Spinal cord (tissue), 10 donors: Measurements from ENCODE around the gene RABL2A. TPM values are rescaled to one million over a fixed set of nuclear protein-coding genes. Genes with fewer than 3 reads are reported as not detected.
A peak's percentile ranks its signal among the peaks of the same experiment; 100 is the strongest.
"Not testable (repeated sequence)": the region's sequence is repeated elsewhere in the genome, so short reads cannot be mapped to it uniquely, and the experiment has no call there.

Experiments used
- DNase-seq, 6 donors: peaks; one replicate each; pipeline versions ENCODE4 v3.0.0 to v3.0.0-alpha.2; 2013 to 2015; ENCODE audit warnings: low spot score in 6 of 6, low read depth in 4 of 6
- H3K27ac ChIP-seq: one replicate; pipeline ENCODE4 v1.5.1; 2013; ENCODE audit warnings: low read depth, low read length, control low read depth
- H3K27me3 ChIP-seq: one replicate; pipeline ENCODE4 v1.6.1; 2013; ENCODE audit warnings: low read length; ENCODE audit not compliant: control insufficient read depth, insufficient read depth
- H3K36me3 ChIP-seq: one replicate; pipeline ENCODE4 v1.6.1; 2013; ENCODE audit warnings: low read length; ENCODE audit not compliant: control insufficient read depth, insufficient read depth
- H3K4me1 ChIP-seq: one replicate; pipeline ENCODE4 v1.6.1; 2013; ENCODE audit warnings: low read length; ENCODE audit not compliant: control insufficient read depth, insufficient read depth
- H3K4me3 ChIP-seq: one replicate; pipeline ENCODE4 v1.5.1; 2013; ENCODE audit warnings: low read depth, low read length, control low read depth
- H3K9me3 ChIP-seq: one replicate; pipeline ENCODE4 v1.6.1; 2013; ENCODE audit warnings: low read length; ENCODE audit not compliant: control insufficient read depth, insufficient read depth
- WGBS: methylation state at CpG from one replicate; pipeline ENCODE4 v1.1.5; 2013; ENCODE audit warnings: missing lambda C conversion rate; ENCODE audit not compliant: insufficient coverage; 5-methylcytosine and 5-hydroxymethylcytosine counted together
- polyA plus RNA-seq, 2 donors: library from polyadenylated mRNA; unstranded; fragments of 120-200 nt; gene quantifications; one replicate each; pipeline ENCODE4 v1.2.1, GENCODE V29; 2013; ENCODE audit not compliant: insufficient read length in 2 of 2
- total RNA-seq, 2 donors: library from RNA; depleted of rRNA in 1 of 2; stranded (reverse); fragments of 120-200 nt in 1 of 2; fragments of >200 nt in 1 of 2; gene quantifications; one replicate each; pipeline versions ENCODE4 v1.2.3 to v1.2.4, GENCODE V29; 2013 to 2014
- donor health status: healthy.

Gene RABL2A
- total and polyA plus RNA-seq, 4 donors, result 10.4 to 73.7 (median 40.9) TPM

DNA sequence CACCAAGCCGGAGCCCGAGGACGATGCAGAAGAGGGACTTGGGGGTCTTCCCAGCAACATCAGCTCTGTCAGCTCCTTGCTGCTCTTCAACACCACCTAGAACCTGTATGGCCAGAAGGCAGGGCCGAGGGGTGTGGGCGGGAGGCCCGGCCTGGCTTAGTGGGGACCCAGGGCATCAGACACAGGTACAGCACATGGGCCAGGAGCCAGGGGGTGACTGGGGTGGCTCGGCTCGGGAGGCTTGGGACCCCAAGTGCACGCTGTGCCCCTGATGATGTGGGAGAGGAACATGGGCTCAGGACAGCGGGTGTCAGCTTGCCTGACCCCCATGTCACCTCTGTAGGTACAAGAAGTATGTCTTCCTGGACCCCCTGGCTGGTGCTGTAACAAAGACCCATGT, 31.3 kb upstream of the RABL2A start:
- H3K27ac ChIP-seq, DNase-seq, H3K4me3 ChIP-seq, H3K27me3 ChIP-seq, H3K36me3 ChIP-seq, H3K9me3 ChIP-seq, H3K4me1 ChIP-seq: not testable (repeated sequence)
- whole genome bisulfite sequencing, result 95% methylated on average over 6 of the region's 10 CpGs

DNA sequence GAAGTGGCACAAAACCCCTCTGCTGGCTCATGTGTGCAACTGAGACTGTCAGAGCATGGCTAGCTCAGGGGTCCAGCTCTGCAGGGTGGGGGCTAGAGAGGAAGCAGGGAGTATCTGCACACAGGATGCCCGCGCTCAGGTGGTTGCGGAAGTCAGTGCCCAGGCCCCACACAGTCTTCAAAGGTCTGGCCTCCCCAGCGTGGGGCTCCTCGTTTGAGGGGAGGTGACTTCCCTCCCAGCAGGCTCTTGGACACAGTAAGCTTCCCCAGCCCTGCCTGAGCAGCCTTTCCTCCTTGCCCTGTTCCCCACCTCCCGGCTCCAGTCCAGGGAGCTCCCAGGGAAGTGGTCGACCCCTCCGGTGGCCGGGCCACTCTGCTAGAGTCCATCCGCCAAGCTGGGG, 29.9 kb upstream of the RABL2A start:
- no CpG with 5 or more reads among the region's 10 CpGs for WGBS

DNA sequence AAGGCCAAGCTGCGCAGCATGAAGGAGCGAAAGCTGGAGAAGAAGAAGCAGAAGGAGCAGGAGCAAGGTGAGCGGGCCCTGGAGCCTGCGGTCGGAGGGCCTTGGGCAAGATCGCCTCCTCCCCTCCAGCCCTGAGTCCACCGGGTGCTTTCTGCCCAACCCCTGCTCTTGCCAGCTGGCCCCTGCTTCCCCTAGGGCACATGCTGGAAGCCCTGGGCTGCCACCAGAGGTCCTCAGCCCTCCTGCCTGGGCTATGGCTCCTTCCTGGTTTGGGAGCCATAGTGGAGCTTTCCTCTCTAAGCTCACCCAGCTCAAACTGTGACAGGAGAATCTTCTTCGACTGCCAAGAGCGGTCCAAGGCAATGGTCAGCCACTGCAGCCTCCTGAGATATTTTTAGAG, 29.5 kb upstream of the RABL2A start:
- H3K27me3 ChIP-seq, H3K9me3 ChIP-seq, H3K4me1 ChIP-seq, H3K36me3 ChIP-seq, DNase-seq, H3K4me3 ChIP-seq, H3K27ac ChIP-seq: not testable (repeated sequence)
- WGBS, result no CpG with 5 or more reads among the region's 9 CpGs

More for the DNA sequence above, 29.9 kb upstream of the RABL2A start:
- not testable (repeated sequence) for H3K4me1 ChIP-seq, H3K9me3 ChIP-seq, H3K27ac ChIP-seq, H3K36me3 ChIP-seq, H3K4me3 ChIP-seq, DNase-seq, H3K27me3 ChIP-seq

DNA sequence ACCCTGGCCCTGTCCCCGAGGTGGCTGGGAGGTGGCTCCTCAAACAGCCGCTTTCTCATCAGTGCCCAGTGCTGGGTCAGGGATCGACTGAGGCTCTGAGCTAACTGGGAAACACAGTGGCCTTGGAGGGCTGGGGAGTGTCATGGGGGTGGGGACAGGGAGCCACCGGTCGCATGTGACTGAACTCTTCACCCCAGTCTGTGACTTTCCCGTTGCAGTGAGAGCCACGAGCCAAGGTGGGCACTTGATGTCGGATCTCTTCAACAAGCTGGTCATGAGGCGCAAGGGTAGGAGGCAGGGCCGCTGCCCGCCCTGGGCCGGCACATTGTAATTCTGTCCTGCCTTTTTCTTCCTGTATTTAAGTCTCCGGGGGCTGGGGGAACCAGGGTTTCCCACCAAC, 28.9 kb upstream of the RABL2A start:
- not testable (repeated sequence) for DNase-seq, H3K27me3 ChIP-seq, H3K4me3 ChIP-seq, H3K27ac ChIP-seq, H3K36me3 ChIP-seq, H3K9me3 ChIP-seq, H3K4me1 ChIP-seq
- WGBS, result 86% methylated on average over 4 of the region's 13 CpGs

DNA sequence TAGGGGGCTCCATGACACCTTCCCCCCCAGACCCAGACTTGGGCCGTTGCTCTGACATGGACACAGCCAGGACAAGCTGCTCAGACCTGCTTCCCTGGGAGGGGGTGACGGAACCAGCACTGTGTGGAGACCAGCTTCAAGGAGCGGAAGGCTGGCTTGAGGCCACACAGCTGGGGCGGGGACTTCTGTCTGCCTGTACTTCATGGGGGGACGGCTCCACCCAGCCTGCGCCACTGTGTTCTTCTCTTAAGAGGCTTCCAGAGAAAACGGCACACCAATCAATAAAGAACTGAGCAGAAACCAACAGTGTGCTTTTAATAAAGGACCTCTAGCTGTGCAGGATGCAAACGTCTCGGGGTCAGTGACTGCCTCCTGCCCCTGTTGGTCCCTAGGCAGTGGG, 28.3 kb upstream of the RABL2A start:
- not testable (repeated sequence) for H3K4me3 ChIP-seq, H3K27me3 ChIP-seq, H3K9me3 ChIP-seq, DNase-seq, H3K27ac ChIP-seq, H3K4me1 ChIP-seq, H3K36me3 ChIP-seq
- 100% methylated on average over 2 of the region's 9 CpGs for WGBS

DNA sequence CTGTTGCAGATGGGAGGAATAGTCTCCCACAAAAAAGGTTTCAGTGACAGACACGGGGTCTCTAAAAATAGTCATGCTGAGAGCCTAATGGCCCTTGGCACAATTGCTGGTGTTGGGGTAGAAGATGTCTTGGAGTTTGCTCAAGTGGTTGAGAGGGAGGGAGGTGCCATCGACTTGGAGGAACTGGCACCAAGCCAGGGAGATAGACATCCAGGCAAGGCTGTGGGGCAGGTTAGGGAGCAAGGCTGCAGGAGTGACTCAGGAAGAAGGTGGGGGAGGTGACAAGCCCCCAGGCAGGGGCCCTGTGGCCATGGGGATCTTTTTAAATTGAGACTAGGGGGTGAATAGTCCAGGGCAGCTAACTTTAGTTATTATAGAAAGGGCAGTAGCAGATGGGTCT, 27.9 kb upstream of the RABL2A start:
- DNase-seq, H3K4me3 ChIP-seq, H3K27ac ChIP-seq, H3K4me1 ChIP-seq, H3K36me3 ChIP-seq, H3K27me3 ChIP-seq, H3K9me3 ChIP-seq: not testable (repeated sequence)
- no CpG with 5 or more reads among the region's 2 CpGs for WGBS

DNA sequence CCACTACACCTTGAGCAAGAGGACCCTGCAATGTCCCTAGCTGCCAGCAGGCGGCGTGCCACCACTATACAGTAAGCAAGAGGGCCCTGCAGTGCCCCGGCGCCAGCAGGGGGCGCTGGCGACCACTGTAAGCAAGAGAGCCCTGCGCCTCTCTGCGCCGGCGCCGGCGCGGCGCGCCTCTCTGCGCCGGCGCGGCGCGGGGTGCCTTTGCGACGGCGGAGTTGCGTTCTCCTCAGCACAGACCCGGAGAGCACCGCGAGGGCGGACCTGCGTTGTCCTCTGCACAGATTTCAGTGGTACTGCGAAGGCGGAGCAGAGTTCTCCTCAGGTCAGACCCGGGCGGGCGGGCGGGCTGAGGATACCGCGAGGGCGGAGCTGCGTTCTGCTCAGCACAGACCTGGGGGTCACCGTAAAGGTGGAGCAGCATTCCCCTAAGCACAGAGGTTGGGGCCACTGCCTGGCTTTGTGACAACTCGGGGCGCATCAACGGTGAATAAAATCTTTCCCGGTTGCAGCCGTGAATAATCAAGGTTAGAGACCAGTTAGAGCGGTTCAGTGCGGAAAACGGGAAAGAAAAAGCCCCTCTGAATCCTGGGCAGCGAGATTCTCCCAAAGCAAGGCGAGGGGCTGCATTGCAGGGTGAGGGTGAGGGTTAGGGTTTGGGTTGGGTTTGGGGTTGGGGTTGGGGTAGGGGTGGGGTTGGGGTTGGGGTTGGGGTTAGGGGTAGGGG, 24.9 kb upstream of the RABL2A start:
- not testable (repeated sequence) for H3K27ac ChIP-seq, H3K27me3 ChIP-seq, H3K9me3 ChIP-seq, H3K4me1 ChIP-seq, H3K4me3 ChIP-seq, H3K36me3 ChIP-seq
- peak in 2 of 6 donors; percentile 8 to 34 for DNase-seq
- WGBS, result 86% methylated on average over 47 of the region's 51 CpGs

DNA sequence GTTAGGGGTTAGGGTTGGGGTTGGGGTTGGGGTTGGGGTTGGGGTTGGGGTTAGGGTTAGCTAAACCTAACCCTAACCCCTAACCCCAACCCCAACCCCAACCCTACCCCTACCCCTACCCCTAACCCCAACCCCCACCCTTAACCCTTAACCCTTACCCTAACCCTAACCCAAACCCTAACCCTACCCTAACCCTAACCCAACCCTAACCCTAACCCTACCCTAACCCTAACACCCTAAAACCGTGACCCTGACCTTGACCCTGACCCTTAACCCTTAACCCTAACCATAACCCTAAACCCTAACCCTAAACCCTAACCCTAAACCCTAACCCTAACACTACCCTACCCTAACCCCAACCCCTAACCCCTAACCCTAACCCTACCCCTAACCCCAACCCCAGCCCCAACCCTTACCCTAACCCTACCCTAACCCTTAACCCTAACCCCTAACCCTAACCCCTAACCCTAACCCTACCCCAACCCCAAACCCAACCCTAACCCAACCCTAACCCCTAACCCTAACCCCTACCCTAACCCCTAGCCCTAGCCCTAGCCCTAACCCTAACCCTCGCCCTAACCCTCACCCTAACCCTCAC, 24.1 kb upstream of the RABL2A start:
- Histone ChIP-seq H3K4me1 (peaks cover 2% of the 10 kb centered on the region), H3K27me3 (no peaks in the 10 kb centered on the region), H3K36me3 (peaks cover 4% of the 10 kb centered on the region), H3K4me3 (peak overlapping the region; percentile 59), H3K9me3 (no peaks in the 10 kb centered on the region), H3K27ac (peak overlapping the region; percentile 87)
- 71% methylated on average over 2 of the region's 2 CpGs for WGBS
- DNase-seq, result peak in 1 of 6 donors; percentile 23

DNA sequence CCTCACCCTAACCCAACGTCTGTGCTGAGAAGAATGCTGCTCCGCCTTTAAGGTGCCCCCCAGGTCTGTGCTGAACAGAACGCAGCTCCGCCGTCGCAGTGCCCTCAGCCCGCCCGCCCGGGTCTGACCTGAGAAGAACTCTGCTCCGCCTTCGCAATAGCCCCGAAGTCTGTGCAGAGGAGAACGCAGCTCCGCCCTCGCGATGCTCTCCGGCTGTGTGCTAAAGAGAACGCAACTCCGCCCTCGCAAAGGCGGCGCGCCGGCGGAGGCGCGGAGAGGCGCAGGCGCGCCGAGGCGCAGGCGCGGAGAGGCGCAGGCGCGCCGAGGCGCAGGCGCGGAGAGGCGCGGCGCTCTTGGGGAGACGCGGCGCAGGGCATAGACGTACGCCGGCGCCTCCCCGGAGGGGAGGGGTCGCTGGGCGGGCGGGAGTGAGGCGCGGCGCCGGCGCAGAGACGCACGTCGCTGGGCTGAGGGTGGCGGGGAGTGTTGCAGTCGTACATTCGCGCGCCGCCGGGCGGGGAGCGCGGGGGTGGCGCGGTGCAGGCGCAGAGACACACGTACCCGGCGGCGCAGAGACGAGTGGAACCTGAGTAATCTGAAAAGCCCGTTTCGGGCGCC, 23.5 kb upstream of the RABL2A start:
- peak; percentile 60 to 95 (median 78) for DNase-seq
- peak overlapping the region; percentile 59 for H3K4me3 ChIP-seq
- H3K9me3 ChIP-seq, H3K27me3 ChIP-seq, H3K4me1 ChIP-seq, H3K36me3 ChIP-seq: not testable (repeated sequence)
- peak overlapping the region; percentile 87 for H3K27ac ChIP-seq
- WGBS, result 17% methylated on average over 68 of the region's 84 CpGs

DNA sequence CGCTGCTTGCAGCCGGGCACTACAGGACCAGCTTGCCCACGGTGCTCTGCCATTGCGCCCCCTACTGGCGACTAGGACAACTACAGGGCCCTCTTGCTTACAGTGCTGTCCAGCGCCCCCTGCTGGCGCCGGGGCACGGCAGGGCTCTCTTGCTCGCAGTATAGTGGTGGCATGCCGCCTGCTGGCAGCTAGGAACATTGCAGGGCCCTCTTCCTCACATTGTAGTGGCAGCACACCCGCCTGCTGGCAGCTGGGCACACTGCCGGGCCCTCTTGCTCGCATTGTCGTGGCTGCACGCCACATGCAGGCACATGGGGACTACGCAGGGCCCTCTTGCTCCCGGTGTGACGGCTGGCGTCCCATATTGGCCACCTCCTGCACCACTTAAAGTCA, 23.0 kb upstream of the RABL2A start:
- H3K4me1 ChIP-seq, H3K27me3 ChIP-seq, H3K9me3 ChIP-seq, H3K36me3 ChIP-seq: not testable (repeated sequence)
- Histone ChIP-seq H3K4me3 (peak overlapping the region; percentile 35), H3K27ac (peak overlapping the region; percentile 86)
- WGBS, result 4% methylated on average over 16 of the region's 20 CpGs
- peak; percentile 35 to 97 (median 76) for DNase-seq
